GM12878 (cell line): ENCODE measurements around the gene CXorf66. TPM values are rescaled to one million over a fixed set of nuclear protein-coding genes. Genes with fewer than 3 reads are reported as not detected.
A peak's percentile ranks its signal among the peaks of the same experiment; 100 is the strongest.

Experiments used
- CBX3 ChIP-seq: fragments of 200-600 bp; sonication (generic); IDR thresholded peaks from 2 replicates; pipeline ENCODE4 v1.6.1; 2016; ENCODE audit warnings: low read depth, borderline replicate concordance
- CHD1 ChIP-seq: IDR thresholded peaks from 2 replicates; pipeline ENCODE4 v1.6.1; 2012; ENCODE audit warnings: low read depth, low read length, improper control_type of control experiment
- CHD4 ChIP-seq: fragments of 200-600 bp; sonication (generic); IDR thresholded peaks from 2 replicates; pipeline ENCODE4 v1.6.1; 2016; ENCODE audit warnings: mild to moderate bottlenecking
- EP300 ChIP-seq, 2 experiments: fragments of 150-350 bp in 1 of 2; IDR thresholded peaks; 2 replicates each; pipeline ENCODE4 v1.6.1; 2011 to 2012; ENCODE audit warnings: low read depth in 2 of 2, low read length in 2 of 2, borderline replicate concordance in 1 of 2, improper control_type of control experiment in 1 of 2, inconsistent platforms in 1 of 2; ENCODE audit not compliant: control insufficient read depth in 1 of 2
- FOXK2 ChIP-seq: fragments of 450-650 bp; IDR thresholded peaks from 2 replicates; pipeline ENCODE4 v1.6.1; 2017; ENCODE audit warnings: mild to moderate bottlenecking, moderate library complexity
- HDAC2 ChIP-seq: fragments of 200-600 bp; sonication (generic); IDR thresholded peaks from 2 replicates; pipeline ENCODE4 v1.6.1; 2017
- HSF1 ChIP-seq: fragments of 150-350 bp; IDR thresholded peaks from 2 replicates; pipeline ENCODE4 v1.6.1; 2014; ENCODE audit warnings: mild to moderate bottlenecking, low read depth, low read length
- NR2C2 ChIP-seq: IDR thresholded peaks from 2 replicates; pipeline ENCODE4 v1.6.1; 2011; ENCODE audit warnings: borderline replicate concordance, low read depth; ENCODE audit not compliant: control insufficient read depth, insufficient read length
- PML ChIP-seq: IDR thresholded peaks from 2 replicates; pipeline ENCODE4 v1.6.1; 2012; ENCODE audit warnings: low read length, inconsistent platforms
- SIN3A ChIP-seq: IDR thresholded peaks from 2 replicates; pipeline ENCODE4 v1.6.1; 2012; ENCODE audit warnings: low read depth, low read length, improper control_type of control experiment
- SKIL ChIP-seq: fragments of 450-650 bp; IDR thresholded peaks from 2 replicates; pipeline ENCODE4 v1.6.1; 2017; ENCODE audit warnings: mild to moderate bottlenecking, low read depth, inconsistent platforms; ENCODE audit not compliant: poor library complexity, severe bottlenecking
- SMAD1 ChIP-seq: fragments of 450-650 bp; IDR thresholded peaks from 2 replicates; pipeline ENCODE4 v1.6.1; 2018; ENCODE audit warnings: mild to moderate bottlenecking, low read depth; ENCODE audit not compliant: partially characterized antibody
- SMAD5 ChIP-seq: IDR thresholded peaks from 2 replicates; pipeline ENCODE4 v1.6.1; 2016; ENCODE audit warnings: antibody characterized with exemption, low read depth
- YBX1 ChIP-seq: fragments of 450-650 bp; IDR thresholded peaks from 2 replicates; pipeline ENCODE4 v1.6.1; 2016; ENCODE audit warnings: antibody characterized with exemption
- YY1 ChIP-seq: IDR thresholded peaks from 2 replicates; pipeline ENCODE4 v1.6.1; 2011; ENCODE audit warnings: low read depth, mild to moderate bottlenecking, low read length
- ZBTB11 ChIP-seq: fragments of 450-650 bp; formaldehyde crosslinking; IDR thresholded peaks from 2 replicates; pipeline ENCODE4 v1.5.0; 2022; ENCODE audit warnings: mild to moderate bottlenecking, missing genetic modification characterization
- polyA plus RNA-seq, 11 experiments: library from polyadenylated mRNA; depleted of rRNA in 4 of 11; unstranded in 6 of 11; stranded (reverse) in 5 of 11; fragments of >200 nt; fragmentation: Nextera tagmentation in 4 of 11; fragmentation: Illumina TruSeq in 1 of 11; extraction: Ambion mirVana in 4 of 11; extraction: Trizol in 1 of 11; gene quantifications; 1 replicate in 1 of 11; 2 replicates in 10 of 11; pipeline versions ENCODE4 v1.2.1 to v1.2.3, GENCODE V29; 2011 to 2016; ENCODE audit warnings: inconsistent platforms in 2 of 11, missing spikeins in 2 of 11, low read depth in 1 of 11
- total RNA-seq, 4 experiments: library from RNA; depleted of rRNA in 3 of 4; stranded (reverse); fragments of >200 nt in 3 of 4; fragmentation: Illumina TruSeq in 1 of 4; extraction: Trizol in 1 of 4; gene quantifications; 2 replicates each; pipeline versions ENCODE4 v1.2.1 to v1.2.3, GENCODE V29; 2013 to 2021
- TF ChIP-seq, protein P1 (sequence below): fragments of 450-650 bp; formaldehyde crosslinking; IDR thresholded peaks from 2 replicates; pipeline ENCODE4 v1.4.0; 2022; ENCODE audit warnings: mild to moderate bottlenecking, moderate library complexity
- TF ChIP-seq, protein P2 (sequence below): IDR thresholded peaks from 2 replicates; pipeline ENCODE4 v1.6.1; 2011; ENCODE audit warnings: borderline replicate concordance, low read depth, mild to moderate bottlenecking, moderate library complexity, mixed read lengths, low read length; ENCODE audit not compliant: insufficient read depth; ENCODE audit errors: extremely low read length

CXorf66 gene
- total and polyA plus RNA-seq, 10 of the 15 experiments (the other 5 are each of a cell fraction or from before 2014, with no cell fraction given) = not detected

GRCh38 chrX:139932901-139933796, 32.2 kb downstream of the CXorf66 start, which contains the start of gene ATP11C (continued):
- TF ChIP-seq PML (peak; percentile 67; the same call in 1 of the 2 replicates), CHD4 (no peak), EP300 (IDR thresholded peaks at IDR 0.05; ENCODE audit: borderline replicate concordance in 1 of 2, control insufficient read depth in 1 of 2, low read depth in 2 of 2, low read length in 2 of 2) (no peak), SKIL (no peak), HSF1 (no peak), YY1 (peak; percentile 15; the same call in 1 of the 2 replicates), SMAD5 (peak; percentile 34; the same call in 1 of the 2 replicates), NR2C2 (no peak), YBX1 (no peak), FOXK2 (no peak), CHD1 (no peak), CBX3 (no peak), ZBTB11 (CRISPR knock-in tag) (no peak), HDAC2 (no peak), SMAD1 (no peak), SIN3A (no peak)
- TF ChIP-seq, protein P1, sequence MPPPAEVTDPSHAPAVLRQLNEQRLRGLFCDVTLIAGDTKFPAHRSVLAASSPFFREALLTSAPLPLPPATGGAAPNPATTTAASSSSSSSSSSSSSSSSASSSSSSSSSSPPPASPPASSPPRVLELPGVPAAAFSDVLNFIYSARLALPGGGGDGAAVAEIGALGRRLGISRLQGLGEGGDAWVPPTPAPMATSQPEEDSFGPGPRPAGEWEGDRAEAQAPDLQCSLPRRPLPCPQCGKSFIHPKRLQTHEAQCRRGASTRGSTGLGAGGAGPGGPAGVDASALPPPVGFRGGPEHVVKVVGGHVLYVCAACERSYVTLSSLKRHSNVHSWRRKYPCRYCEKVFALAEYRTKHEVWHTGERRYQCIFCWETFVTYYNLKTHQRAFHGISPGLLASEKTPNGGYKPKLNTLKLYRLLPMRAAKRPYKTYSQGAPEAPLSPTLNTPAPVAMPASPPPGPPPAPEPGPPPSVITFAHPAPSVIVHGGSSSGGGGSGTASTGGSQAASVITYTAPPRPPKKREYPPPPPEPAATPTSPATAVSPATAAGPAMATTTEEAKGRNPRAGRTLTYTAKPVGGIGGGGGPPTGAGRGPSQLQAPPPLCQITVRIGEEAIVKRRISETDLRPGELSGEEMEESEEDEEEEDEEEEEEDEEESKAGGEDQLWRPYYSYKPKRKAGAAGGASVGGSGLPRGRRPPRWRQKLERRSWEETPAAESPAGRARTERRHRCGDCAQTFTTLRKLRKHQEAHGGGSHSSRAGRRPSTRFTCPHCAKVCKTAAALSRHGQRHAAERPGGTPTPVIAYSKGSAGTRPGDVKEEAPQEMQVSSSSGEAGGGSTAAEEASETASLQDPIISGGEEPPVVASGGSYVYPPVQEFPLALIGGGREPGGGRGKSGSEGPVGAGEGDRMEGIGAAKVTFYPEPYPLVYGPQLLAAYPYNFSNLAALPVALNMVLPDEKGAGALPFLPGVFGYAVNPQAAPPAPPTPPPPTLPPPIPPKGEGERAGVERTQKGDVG = no peak
- TF ChIP-seq, protein P2, sequence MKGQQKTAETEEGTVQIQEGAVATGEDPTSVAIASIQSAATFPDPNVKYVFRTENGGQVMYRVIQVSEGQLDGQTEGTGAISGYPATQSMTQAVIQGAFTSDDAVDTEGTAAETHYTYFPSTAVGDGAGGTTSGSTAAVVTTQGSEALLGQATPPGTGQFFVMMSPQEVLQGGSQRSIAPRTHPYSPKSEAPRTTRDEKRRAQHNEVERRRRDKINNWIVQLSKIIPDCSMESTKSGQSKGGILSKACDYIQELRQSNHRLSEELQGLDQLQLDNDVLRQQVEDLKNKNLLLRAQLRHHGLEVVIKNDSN = no peak
